ENCODE data around the gene LDLRAP1. TPM values are rescaled to one million over a fixed set of nuclear protein-coding genes. Genes with fewer than 3 reads are reported as not detected.

LDLRAP1 gene
- total RNA-seq, 6 experiments from 2014 or later: 10.4 to 14.1 (median 12.7) TPM

GRCh38 chr1:25522031-25522655 lies 21.3 kb upstream of the LDLRAP1 start:
- H3K36me3 Mint-ChIP-seq (ENCODE audit: low read depth): peaks cover 6% of the 10 kb centered on the region
- no peak overlapping the region for H3K4me3 Mint-ChIP-seq
- peaks cover 17% of the 10 kb centered on the region for H3K4me1 Mint-ChIP-seq (ENCODE audit: low read depth)
- no peak for DNase-seq
- H3K9me3 Mint-ChIP-seq: peaks cover 7% of the 10 kb centered on the region
- TF ChIP-seq CTCF (IDR thresholded peaks at IDR 0.05): no peak
- no peak overlapping the region for H3K27ac Mint-ChIP-seq
- H3K27me3 Mint-ChIP-seq (ENCODE audit: insufficient read depth): peaks cover 9% of the 10 kb centered on the region

- Mint-ChIP-seq H3K27ac (no peak overlapping the region), H3K4me1 (ENCODE audit: low read depth) (peaks cover 17% of the 10 kb centered on the region), H3K4me3 (no peak overlapping the region), H3K27me3 (ENCODE audit: insufficient read depth) (peaks cover 13% of the 10 kb centered on the region), H3K9me3 (peaks cover 7% of the 10 kb centered on the region), H3K36me3 (ENCODE audit: low read depth) (peaks cover 6% of the 10 kb centered on the region)
- TF ChIP-seq CTCF (IDR thresholded peaks at IDR 0.05): peak; percentile 55
- DNase-seq: no peak
Observed at GRCh38 chr1:25523542-25523941, 19.9 kb upstream of the LDLRAP1 start.

GRCh38 chr1:25524568-25525360 lies 18.6 kb upstream of the LDLRAP1 start:
- no peak for DNase-seq
- H3K4me3 Mint-ChIP-seq: no peak overlapping the region

GRCh38 chr1:25525361-25525688 lies 18.1 kb upstream of the LDLRAP1 start:
- peaks cover 13% of the 10 kb centered on the region for H3K27me3 Mint-ChIP-seq (ENCODE audit: insufficient read depth)
- H3K27ac Mint-ChIP-seq: no peak overlapping the region
- peaks cover 5% of the 10 kb centered on the region; the same call in 1 of the 2 replicates for H3K4me1 Mint-ChIP-seq (ENCODE audit: low read depth)
- DNase-seq: no peak
- H3K9me3 Mint-ChIP-seq: peaks cover 7% of the 10 kb centered on the region
- peaks cover 6% of the 10 kb centered on the region for H3K36me3 Mint-ChIP-seq (ENCODE audit: low read depth)
- no peak overlapping the region for H3K4me3 Mint-ChIP-seq
- TF ChIP-seq CTCF (IDR thresholded peaks at IDR 0.05): no peak

More at GRCh38 chr1:25524568-25525360, 18.6 kb upstream of the LDLRAP1 start:
- peaks cover 13% of the 10 kb centered on the region for H3K27me3 Mint-ChIP-seq (ENCODE audit: insufficient read depth)
- H3K27ac Mint-ChIP-seq: no peak overlapping the region
- TF ChIP-seq CTCF (IDR thresholded peaks at IDR 0.05): no peak
- H3K4me1 Mint-ChIP-seq (ENCODE audit: low read depth): peaks cover 10% of the 10 kb centered on the region
- H3K36me3 Mint-ChIP-seq (ENCODE audit: low read depth): peaks cover 6% of the 10 kb centered on the region
- peaks cover 7% of the 10 kb centered on the region for H3K9me3 Mint-ChIP-seq

GRCh38 chr1:25526753-25527152 lies 16.7 kb upstream of the LDLRAP1 start:
- H3K9me3 Mint-ChIP-seq: peaks cover 7% of the 10 kb centered on the region
- H3K4me1 Mint-ChIP-seq (ENCODE audit: low read depth): no peaks in the 10 kb centered on the region
- H3K27me3 Mint-ChIP-seq (ENCODE audit: insufficient read depth): peaks cover 25% of the 10 kb centered on the region
- no peak overlapping the region for H3K4me3 Mint-ChIP-seq
- peaks cover 6% of the 10 kb centered on the region for H3K36me3 Mint-ChIP-seq (ENCODE audit: low read depth)
- TF ChIP-seq CTCF (IDR thresholded peaks at IDR 0.05): no peak
- H3K27ac Mint-ChIP-seq: no peak overlapping the region
- no peak for DNase-seq

All from HFFc6 (cell line).